Liver (tissue), 9 donors: ENCODE measurements around the gene GDF10. TPM values are rescaled to one million over a fixed set of nuclear protein-coding genes. Genes with fewer than 3 reads are reported as not detected.

Source experiments
- DNase-seq: peaks from one replicate; pipeline ENCODE4 v3.0.0-alpha.2; 2017; ENCODE audit warnings: low spot score
- H3K27ac ChIP-seq, 2 donors: one replicate each; pipeline ENCODE4 v1.7.0; 2013; ENCODE audit warnings: inconsistent platforms in 2 of 2, low read length in 2 of 2, control low read depth in 1 of 2, low read depth in 1 of 2, mild to moderate bottlenecking in 1 of 2
- H3K27me3 ChIP-seq, 4 donors: one replicate each; pipeline versions ENCODE4 v1.6.1 to v1.7.0; 2013; ENCODE audit warnings: low read length in 3 of 4, inconsistent platforms in 1 of 4, mild to moderate bottlenecking in 1 of 4, moderate library complexity in 1 of 4; ENCODE audit not compliant: control insufficient read depth in 4 of 4, insufficient read depth in 4 of 4
- H3K36me3 ChIP-seq, 4 donors: one replicate each; pipeline versions ENCODE4 v1.6.1 to v1.7.0; 2013; ENCODE audit warnings: low read length in 3 of 4, mild to moderate bottlenecking in 3 of 4, low read depth in 1 of 4, moderate library complexity in 1 of 4; ENCODE audit not compliant: control insufficient read depth in 4 of 4, insufficient read depth in 3 of 4
- H3K4me1 ChIP-seq, 4 donors: one replicate each; pipeline versions ENCODE4 v1.6.1 to v1.7.0; 2013; ENCODE audit warnings: low read length in 3 of 4, mild to moderate bottlenecking in 3 of 4, moderate library complexity in 1 of 4; ENCODE audit not compliant: control insufficient read depth in 4 of 4, insufficient read depth in 4 of 4
- H3K4me3 ChIP-seq, 3 donors: one replicate each; pipeline versions ENCODE4 v1.6.1 to v1.7.0; 2013; ENCODE audit warnings: low read length in 3 of 3, control low read depth in 1 of 3, low read depth in 1 of 3, mild to moderate bottlenecking in 1 of 3
- H3K9ac ChIP-seq, 2 donors: one replicate each; pipeline ENCODE4 v1.7.0; 2013; ENCODE audit warnings: low read length in 2 of 2, mild to moderate bottlenecking in 2 of 2, moderate library complexity in 2 of 2, control low read depth in 1 of 2, low read depth in 1 of 2
- H3K9me3 ChIP-seq, 4 donors: one replicate each; pipeline versions ENCODE4 v1.6.1 to v1.7.0; 2013; ENCODE audit warnings: low read length in 3 of 4; ENCODE audit not compliant: control insufficient read depth in 4 of 4
- ATF3 ChIP-seq: IDR thresholded peaks from 2 replicates; pipeline ENCODE4 v1.6.1; 2016; ENCODE audit warnings: antibody characterized with exemption
- CTCF ChIP-seq: fragments of 150-350 bp; IDR thresholded peaks from 2 replicates; pipeline ENCODE4 v1.5.1; 2017; ENCODE audit warnings: improper control_type of control experiment, low read depth, low read length; ENCODE audit not compliant: missing input control
- EGR1 ChIP-seq, 2 donors: IDR thresholded peaks; 2 replicates each; pipeline ENCODE4 v1.6.1; 2016 to 2018; ENCODE audit warnings: antibody characterized with exemption in 2 of 2, low read depth in 2 of 2
- FOXA1 ChIP-seq: IDR thresholded peaks from 2 replicates; pipeline ENCODE4 v1.6.1; 2016; ENCODE audit warnings: antibody characterized with exemption
- FOXA2 ChIP-seq: IDR thresholded peaks from 2 replicates; pipeline ENCODE4 v1.6.1; 2016; ENCODE audit warnings: antibody characterized with exemption
- GABPA ChIP-seq, 2 donors: IDR thresholded peaks in 1 of 2; conservative IDR thresholded peaks in 1 of 2; 2 replicates each; pipeline ENCODE4 v1.6.1; 2016; ENCODE audit warnings: antibody characterized with exemption in 2 of 2, mild to moderate bottlenecking in 1 of 2, moderate library complexity in 1 of 2
- HNF4A ChIP-seq, 2 donors: conservative IDR thresholded peaks; 2 replicates each; pipeline ENCODE4 v1.6.1; 2016; ENCODE audit warnings: antibody characterized with exemption in 2 of 2, mild to moderate bottlenecking in 2 of 2
- HNF4G ChIP-seq: IDR thresholded peaks from 2 replicates; pipeline ENCODE4 v1.6.1; 2016; ENCODE audit warnings: antibody characterized with exemption
- JUND ChIP-seq, 2 donors: IDR thresholded peaks; 2 replicates each; pipeline ENCODE4 v1.6.1; 2016; ENCODE audit warnings: antibody characterized with exemption in 2 of 2
- MAX ChIP-seq: IDR thresholded peaks from 2 replicates; pipeline ENCODE4 v1.6.1; 2016; ENCODE audit warnings: antibody characterized with exemption
- NR2F2 ChIP-seq: IDR thresholded peaks from 2 replicates; pipeline ENCODE4 v1.6.1; 2016; ENCODE audit warnings: antibody characterized with exemption
- RAD21 ChIP-seq, 2 donors: IDR thresholded peaks; 2 replicates each; pipeline ENCODE4 v1.6.1; 2016; ENCODE audit warnings: antibody characterized with exemption in 2 of 2, mild to moderate bottlenecking in 2 of 2
- REST ChIP-seq: IDR thresholded peaks from 2 replicates; pipeline ENCODE4 v1.6.1; 2016; ENCODE audit warnings: antibody characterized with exemption, mild to moderate bottlenecking
- RXRA ChIP-seq, 2 donors: IDR thresholded peaks; 2 replicates each; pipeline ENCODE4 v1.6.1; 2017 to 2018; ENCODE audit warnings: antibody characterized with exemption in 2 of 2, mild to moderate bottlenecking in 1 of 2
- SP1 ChIP-seq: IDR thresholded peaks from 2 replicates; pipeline ENCODE4 v1.6.1; 2018; ENCODE audit warnings: antibody characterized with exemption, mild to moderate bottlenecking
- TAF1 ChIP-seq: conservative IDR thresholded peaks from 2 replicates; pipeline ENCODE4 v1.6.1; 2016; ENCODE audit warnings: antibody characterized with exemption, mild to moderate bottlenecking
- YY1 ChIP-seq: IDR thresholded peaks from 2 replicates; pipeline ENCODE4 v1.6.1; 2016; ENCODE audit warnings: antibody characterized with exemption, mild to moderate bottlenecking
- ZBTB33 ChIP-seq: IDR thresholded peaks from 2 replicates; pipeline ENCODE4 v1.6.1; 2016; ENCODE audit warnings: antibody characterized with exemption
- WGBS: extraction: QIAGEN DNeasy Blood & Tissue Kit; methylation state at CpG from one replicate; pipeline ENCODE4 v1.1.7; 2013; 5-methylcytosine and 5-hydroxymethylcytosine counted together
- polyA plus RNA-seq, 2 donors: library from polyadenylated mRNA; stranded (reverse) in 1 of 2; unstranded in 1 of 2; fragments of 200-250 nt in 1 of 2; fragments of >200 nt in 1 of 2; fragmentation: Nextera tagmentation in 1 of 2; extraction: Ambion mirVana in 1 of 2; gene quantifications; one replicate each; pipeline versions ENCODE4 v1.2.1 to v1.2.3, GENCODE V29; 2013 to 2015
- total RNA-seq, 2 donors: library from RNA; depleted of rRNA; stranded (reverse); fragments of >200 nt; gene quantifications; one replicate each; pipeline ENCODE4 v1.2.3, GENCODE V29; 2014
- donor health status: healthy.
- donor health status: healthy.
- donor health status: healthy.
- donor health status: healthy.
- donor health status: healthy.

The GDF10 gene
- total and polyA plus RNA-seq, 4 donors = under 0.01 to 0.28 (median 0.11) TPM

GRCh38 chr10:47332371-47332770, 32.4 kb downstream of the GDF10 start:
- H3K36me3 ChIP-seq = no peaks in the 10 kb centered on the region
- TF ChIP-seq EGR1 (IDR thresholded peaks at IDR 0.05; ENCODE audit: low read depth in 2 of 2) (no peak), GABPA (IDR thresholded peaks at IDR 0.05 in 1 of 2, conservative IDR thresholded peaks at IDR 0.05 in 1 of 2) (no peak)

GRCh38 chr10:47332946-47333345, 32.9 kb downstream of the GDF10 start:
- H3K4me1 ChIP-seq = peaks cover 0 to 12% (median 4%) of the 10 kb centered on the region in 4 donors
- H3K4me3 ChIP-seq = no peak overlapping the region
- no peaks in the 10 kb centered on the region for H3K27me3 ChIP-seq
- H3K36me3 ChIP-seq = no peaks in the 10 kb centered on the region
- H3K9me3 ChIP-seq = no peaks in the 10 kb centered on the region
- TF ChIP-seq NR2F2 (no peak), YY1 (no peak), RXRA (IDR thresholded peaks at IDR 0.05) (no peak), HNF4A (conservative IDR thresholded peaks at IDR 0.05) (no peak), TAF1 (no peak)
- no peak overlapping the region for H3K27ac ChIP-seq
- DNase-seq = no peak
- no peak overlapping the region for H3K9ac ChIP-seq
- WGBS = 95% methylated on average over 3 of the region's 3 CpGs

More at GRCh38 chr10:47332371-47332770, 32.4 kb downstream of the GDF10 start:
- Histone ChIP-seq H3K27me3 (no peaks in the 10 kb centered on the region), H3K9ac (no peak overlapping the region), H3K4me3 (no peak overlapping the region), H3K9me3 (no peaks in the 10 kb centered on the region), H3K27ac (no peak overlapping the region), H3K4me1 (peaks cover 0 to 12% (median 4%) of the 10 kb centered on the region in 4 donors)
- no peak for DNase-seq
- WGBS = 90% methylated on average over 3 of the region's 3 CpGs

- no peak for DNase-seq
- no peak overlapping the region for H3K4me3 ChIP-seq
- WGBS = 88% methylated on average over 6 of the region's 6 CpGs
These were observed 33.5 kb downstream of the GDF10 start for GRCh38 chr10:47333532-47333931.

More at GRCh38 chr10:47333532-47333931, 33.5 kb downstream of the GDF10 start:
- peaks cover 0 to 12% (median 4%) of the 10 kb centered on the region in 4 donors for H3K4me1 ChIP-seq
- H3K9ac ChIP-seq = no peak overlapping the region
- H3K27ac ChIP-seq = no peak overlapping the region
- H3K27me3 ChIP-seq = no peaks in the 10 kb centered on the region
- no peaks in the 10 kb centered on the region for H3K9me3 ChIP-seq
- H3K36me3 ChIP-seq = no peaks in the 10 kb centered on the region
- no peak for TF ChIP-seq TAF1
- TF ChIP-seq MAX = no peak
- no peak for TF ChIP-seq FOXA2
- no peak for TF ChIP-seq RXRA (IDR thresholded peaks at IDR 0.05)
- no peak for TF ChIP-seq HNF4A (conservative IDR thresholded peaks at IDR 0.05)
- no peak for TF ChIP-seq HNF4G
- TF ChIP-seq EGR1 (IDR thresholded peaks at IDR 0.05; ENCODE audit: low read depth in 2 of 2) = no peak
- no peak for TF ChIP-seq SP1
- no peak for TF ChIP-seq JUND (IDR thresholded peaks at IDR 0.05)
- no peak for TF ChIP-seq RAD21 (IDR thresholded peaks at IDR 0.05)
- no peak for TF ChIP-seq FOXA1
- TF ChIP-seq NR2F2 = no peak
- no peak for TF ChIP-seq ZBTB33
- no peak for TF ChIP-seq REST
- TF ChIP-seq CTCF = no peak
- no peak for TF ChIP-seq GABPA (IDR thresholded peaks at IDR 0.05 in 1 of 2, conservative IDR thresholded peaks at IDR 0.05 in 1 of 2)
- no peak for TF ChIP-seq ATF3
